AG09319 (cell line): Measurements from ENCODE around the gene HOXB8.

Experiments used
- DNase-seq: peaks from one replicate; pipeline ENCODE4 v3.0.0-alpha.2; 2010; ENCODE audit warnings: low read depth; ENCODE audit errors: extremely low read depth
- TF ChIP-seq, protein P1 (sequence below): IDR thresholded peaks from 2 replicates; pipeline ENCODE4 v1.5.1; 2011; ENCODE audit warnings: low read depth, mild to moderate bottlenecking, inconsistent platforms, low read length, moderate library complexity

Gene HOXB8

DNA sequence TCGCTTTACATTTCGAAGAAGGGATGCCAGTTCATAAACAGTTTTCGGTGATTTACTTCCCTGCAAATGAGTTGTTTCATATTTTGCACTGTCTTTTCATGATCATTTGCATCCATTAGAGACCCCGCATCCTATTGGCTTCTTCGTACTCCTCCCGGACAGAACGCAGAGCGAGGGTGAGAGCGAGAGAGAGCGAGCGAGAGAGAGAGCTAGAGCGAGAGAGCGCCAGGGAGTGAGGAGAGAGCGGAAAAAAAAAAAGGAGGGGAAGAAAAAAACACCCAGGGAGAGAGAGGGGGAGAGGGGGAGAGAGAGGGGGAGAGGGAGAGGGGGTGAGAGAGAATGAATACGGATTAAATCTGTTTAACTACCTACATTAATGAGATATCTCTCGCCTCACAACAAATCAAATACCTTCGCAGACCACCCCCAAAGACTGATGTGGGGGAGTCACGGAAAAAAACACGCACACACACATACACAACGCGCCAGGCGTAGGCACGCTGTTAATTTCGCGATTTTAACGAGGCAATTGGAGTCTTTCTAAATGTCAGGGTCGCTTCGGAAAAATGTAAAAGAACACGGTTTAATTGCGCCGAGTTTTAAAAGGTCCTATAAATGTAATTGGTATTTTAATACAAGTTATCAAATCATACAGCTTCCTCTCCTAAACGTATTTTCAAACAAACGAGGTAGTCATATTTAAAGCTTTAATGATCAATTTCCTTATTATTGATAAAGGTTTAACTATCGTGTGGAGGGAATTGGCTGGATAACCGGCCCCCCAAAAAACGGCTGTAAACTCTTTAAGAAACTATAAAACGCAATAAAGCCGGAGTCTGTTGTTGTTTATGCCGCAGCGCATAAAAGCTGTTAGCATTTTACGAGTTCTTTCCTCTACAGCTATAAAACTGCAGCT is at the start of gene HOXB8:
HOXB8 (minus strand) TSS at position 246 of the 916 bp plus-strand sequence. CDS start 588 bp downstream, outside the sequence.
- DNase-seq = no peak
- TF ChIP-seq, protein P1, sequence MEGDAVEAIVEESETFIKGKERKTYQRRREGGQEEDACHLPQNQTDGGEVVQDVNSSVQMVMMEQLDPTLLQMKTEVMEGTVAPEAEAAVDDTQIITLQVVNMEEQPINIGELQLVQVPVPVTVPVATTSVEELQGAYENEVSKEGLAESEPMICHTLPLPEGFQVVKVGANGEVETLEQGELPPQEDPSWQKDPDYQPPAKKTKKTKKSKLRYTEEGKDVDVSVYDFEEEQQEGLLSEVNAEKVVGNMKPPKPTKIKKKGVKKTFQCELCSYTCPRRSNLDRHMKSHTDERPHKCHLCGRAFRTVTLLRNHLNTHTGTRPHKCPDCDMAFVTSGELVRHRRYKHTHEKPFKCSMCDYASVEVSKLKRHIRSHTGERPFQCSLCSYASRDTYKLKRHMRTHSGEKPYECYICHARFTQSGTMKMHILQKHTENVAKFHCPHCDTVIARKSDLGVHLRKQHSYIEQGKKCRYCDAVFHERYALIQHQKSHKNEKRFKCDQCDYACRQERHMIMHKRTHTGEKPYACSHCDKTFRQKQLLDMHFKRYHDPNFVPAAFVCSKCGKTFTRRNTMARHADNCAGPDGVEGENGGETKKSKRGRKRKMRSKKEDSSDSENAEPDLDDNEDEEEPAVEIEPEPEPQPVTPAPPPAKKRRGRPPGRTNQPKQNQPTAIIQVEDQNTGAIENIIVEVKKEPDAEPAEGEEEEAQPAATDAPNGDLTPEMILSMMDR = no peak

DNA sequence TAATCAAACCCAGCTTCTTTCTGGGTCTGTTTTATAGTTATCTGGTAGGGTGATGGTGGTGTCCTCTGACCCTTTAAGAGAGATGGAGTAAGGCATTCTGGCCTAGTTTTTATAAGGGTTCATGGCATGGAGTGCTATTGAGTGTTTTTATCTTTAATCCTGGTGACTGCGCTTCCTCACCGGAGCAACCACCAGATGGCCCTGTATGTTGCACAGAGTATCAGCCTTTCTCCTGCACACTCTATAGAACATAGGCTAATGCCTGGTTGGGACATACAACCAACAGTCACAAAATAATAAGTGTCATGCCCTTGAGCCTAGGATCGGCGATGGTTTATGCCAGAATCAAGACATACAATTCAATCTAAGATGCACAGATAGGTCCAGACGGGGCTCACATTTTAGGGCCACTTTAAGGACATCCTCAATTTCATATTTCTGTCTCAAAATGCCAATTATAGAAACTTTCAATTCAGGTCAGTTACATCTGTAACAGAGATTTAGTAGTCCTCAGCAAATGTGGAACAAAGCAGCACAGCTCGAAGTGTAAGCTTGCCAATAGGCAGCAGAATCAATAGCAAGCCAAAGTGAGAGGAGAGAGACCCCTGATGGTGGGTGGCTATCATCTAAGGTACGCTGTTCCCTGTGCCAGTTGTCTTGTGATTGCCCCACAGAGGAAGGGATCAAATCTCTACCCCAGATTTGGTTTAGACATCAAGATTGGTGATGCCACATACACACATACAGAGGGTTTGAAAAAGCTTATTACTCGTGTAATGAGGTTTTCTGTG is 48.2 kb upstream of the HOXB8 start:
- no peak for DNase-seq
- TF ChIP-seq, protein P1 = no peak

DNA sequence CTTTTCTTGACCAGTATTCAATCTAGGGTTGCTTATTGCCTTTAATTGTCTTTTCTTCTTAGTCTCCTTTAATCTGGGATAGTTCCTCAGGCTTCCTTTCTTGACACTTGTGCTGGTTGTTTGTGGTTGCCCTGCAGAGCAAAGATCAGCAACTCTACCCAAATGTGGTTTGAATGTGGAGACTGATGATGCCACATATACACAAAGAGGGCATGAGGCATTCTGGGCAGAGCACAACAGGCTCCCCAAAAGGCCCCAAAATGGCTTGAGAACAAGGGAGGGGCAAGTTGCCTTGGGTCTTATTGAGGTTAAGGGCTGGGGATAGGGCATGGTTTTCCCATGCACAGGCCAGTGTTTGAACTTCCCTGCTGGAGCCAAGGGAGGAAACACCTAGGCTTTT is 40.8 kb upstream of the HOXB8 start:
- DNase-seq = no peak
- TF ChIP-seq, protein P1 = no peak

DNA sequence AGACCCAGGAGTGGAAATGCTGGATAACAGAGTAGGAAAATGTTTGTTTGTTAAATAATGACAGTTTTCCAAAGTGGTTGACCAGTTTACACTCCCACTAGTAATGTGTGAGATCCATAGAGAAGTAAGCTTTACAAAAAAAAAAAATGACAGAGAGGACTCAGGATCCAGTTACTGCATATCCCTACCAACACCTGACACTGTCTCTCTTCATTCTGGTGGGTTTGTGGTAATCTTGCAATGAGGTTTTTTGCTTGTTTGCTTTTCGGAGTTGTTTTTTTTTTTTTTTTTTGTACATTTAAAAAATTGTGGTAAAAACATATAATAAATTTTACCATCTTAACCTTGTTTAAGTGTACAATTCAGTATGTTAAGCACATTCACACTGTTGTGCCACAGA is 34.6 kb upstream of the HOXB8 start:
- TF ChIP-seq, protein P1 = no peak
- DNase-seq = no peak

DNA sequence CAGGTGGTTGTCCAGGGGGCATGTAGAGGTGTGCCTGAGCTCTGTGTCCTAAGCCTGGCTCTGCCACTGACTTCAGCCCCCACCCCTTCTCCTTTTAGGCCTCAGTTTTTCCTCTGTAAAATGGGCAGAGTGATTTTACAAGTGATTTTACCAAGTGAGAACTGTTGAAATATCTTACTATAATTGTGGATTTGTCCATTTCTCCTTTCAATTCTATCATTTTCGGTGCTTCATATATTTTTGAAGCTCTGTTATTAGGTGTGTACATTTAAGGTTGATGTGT is 32.8 kb upstream of the HOXB8 start:
- TF ChIP-seq, protein P1 = no peak
- DNase-seq = no peak

DNA sequence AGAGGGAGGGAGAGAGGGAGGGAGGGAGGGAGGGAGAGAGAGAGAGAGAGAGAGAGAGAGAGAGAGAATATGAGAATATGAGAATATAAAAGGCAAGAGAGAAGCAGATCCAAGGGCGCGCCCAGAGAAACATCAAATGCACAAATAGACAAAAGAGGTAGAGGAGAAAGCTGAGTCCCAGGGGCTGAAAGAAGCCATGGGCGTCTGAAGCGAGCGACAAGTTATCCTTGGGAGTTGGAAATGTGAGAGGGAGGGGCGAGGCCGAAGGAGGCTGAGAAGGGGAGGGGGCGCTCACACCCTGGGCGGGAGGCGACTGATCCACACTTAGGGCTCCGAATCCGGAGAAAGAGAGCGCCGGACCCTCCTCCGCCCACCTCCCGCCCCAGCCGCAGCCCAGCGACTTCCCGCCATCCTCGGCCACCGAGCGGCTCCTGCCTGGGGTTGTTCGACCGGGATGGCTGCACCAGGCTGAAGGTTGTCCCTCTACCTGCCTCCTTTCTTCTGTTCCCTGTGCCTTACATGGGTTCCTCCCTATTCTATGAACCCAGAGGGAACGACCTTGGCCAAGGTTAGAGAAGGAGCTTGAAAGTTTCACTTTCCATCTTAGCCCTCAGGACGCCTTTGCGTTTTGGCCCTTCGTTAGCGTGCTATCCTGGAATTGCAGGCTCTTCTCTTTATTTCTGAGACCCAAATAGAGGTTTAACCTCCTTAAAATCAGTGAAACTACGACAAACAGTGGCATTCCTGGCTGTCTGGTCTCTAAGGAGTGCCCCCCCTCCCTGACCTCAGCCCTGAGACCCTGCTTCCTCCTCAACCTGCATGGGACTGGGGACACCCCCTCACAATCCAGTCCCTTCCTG is 32.2 kb upstream of the HOXB8 start:
- TF ChIP-seq, protein P1 = no peak
- no peak for DNase-seq
